ACC112 (cell line): ENCODE results near the gene CRYL1.
A peak's percentile ranks its signal among the peaks of the same experiment; 100 is the strongest.

Experiments
- H2AFZ ChIP-seq: fragments of 200-600 bp; sonication (generic); one replicate; pipeline ENCODE4 v1.6.0; 2017; ENCODE audit warnings: antibody characterized with exemption, low read length; ENCODE audit not compliant: unreplicated experiment
- H3K27ac ChIP-seq: fragments of 200-600 bp; sonication (generic); 2 replicates; pipeline ENCODE4 v1.5.1; 2014; ENCODE audit warnings: low read depth, mild to moderate bottlenecking, antibody characterized with exemption, low read length, moderate library complexity
- H3K27me3 ChIP-seq: fragments of 200-600 bp; sonication (generic); 2 replicates; pipeline ENCODE4 v1.6.1; 2014; ENCODE audit warnings: mild to moderate bottlenecking, antibody characterized with exemption, low read length, moderate library complexity, mixed read lengths; ENCODE audit not compliant: insufficient read depth
- H3K36me3 ChIP-seq: fragments of 200-600 bp; sonication (generic); 2 replicates; pipeline ENCODE4 v1.6.1; 2016; ENCODE audit warnings: mild to moderate bottlenecking, antibody characterized with exemption, low read length, moderate library complexity, mixed read lengths; ENCODE audit not compliant: insufficient read depth
- H3K4me1 ChIP-seq: fragments of 200-600 bp; sonication (generic); one replicate; pipeline ENCODE4 v1.6.1; 2016; ENCODE audit warnings: low read length, mixed read lengths; ENCODE audit not compliant: insufficient read depth, unreplicated experiment, control insufficient read depth
- H3K4me3 ChIP-seq: fragments of 200-600 bp; sonication (generic); 2 replicates; pipeline ENCODE4 v1.5.1; 2014; ENCODE audit warnings: mild to moderate bottlenecking, low read depth, low read length
- H3K79me2 ChIP-seq: fragments of 200-600 bp; sonication (generic); one replicate; pipeline ENCODE4 v1.6.0; 2016; ENCODE audit warnings: low read length; ENCODE audit not compliant: control insufficient read depth, unreplicated experiment, insufficient read depth

The CRYL1 gene

DNA sequence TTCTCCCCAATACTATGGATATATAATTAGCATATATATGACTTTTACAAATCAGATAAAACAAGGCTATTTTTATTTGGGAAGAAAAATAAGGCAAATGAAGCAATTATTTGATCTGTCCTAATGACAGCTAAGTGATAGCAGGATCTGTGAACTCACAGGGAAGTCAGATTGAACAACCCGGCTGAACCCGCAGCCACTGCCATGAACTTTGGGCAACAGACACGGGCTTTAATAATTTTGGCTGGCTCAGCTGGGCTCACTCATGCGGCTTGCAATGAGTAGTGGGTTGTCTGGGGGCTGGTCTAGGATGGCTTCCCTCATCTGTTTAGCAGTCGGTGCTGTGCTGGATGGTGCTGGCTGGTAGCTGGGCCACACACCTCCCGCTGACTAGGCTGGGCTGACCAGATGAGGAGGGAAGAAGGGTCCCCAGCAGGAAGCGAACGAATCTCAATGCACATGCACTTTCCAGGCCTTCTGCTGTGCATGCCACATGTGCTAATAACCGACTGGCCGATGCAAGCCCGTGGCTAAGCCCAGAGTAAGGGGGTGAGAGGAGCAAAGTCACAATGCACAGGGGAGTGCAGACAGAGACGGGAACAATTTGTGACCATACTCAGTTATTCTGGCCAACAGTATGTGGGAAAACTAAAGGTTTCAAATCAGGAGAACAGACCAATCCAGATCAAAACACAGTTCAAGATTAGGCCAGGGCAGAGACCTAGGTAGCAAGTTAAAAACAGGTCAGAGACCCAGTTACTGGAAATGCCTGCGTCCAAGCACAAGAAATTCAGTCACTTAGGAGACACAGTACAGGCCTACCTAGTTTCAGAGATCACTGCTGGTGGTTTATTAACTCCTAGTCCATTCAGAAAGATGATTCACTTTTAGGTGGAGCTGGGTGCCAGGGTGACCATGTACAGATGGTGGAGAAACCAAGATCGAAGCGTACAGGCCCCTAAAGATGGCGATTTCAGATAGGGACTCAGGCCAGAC lies 22.3 kb downstream of the CRYL1 start:
- no peak overlapping the region for H2AFZ ChIP-seq
- H3K27me3 ChIP-seq: no peaks in the 10 kb centered on the region
- H3K36me3 ChIP-seq: peaks cover 8% of the 10 kb centered on the region; the same call in 1 of the 2 replicates
- H3K4me1 ChIP-seq: no peaks in the 10 kb centered on the region
- no peaks in the 10 kb centered on the region for H3K79me2 ChIP-seq
- H3K4me3 ChIP-seq: no peak overlapping the region
- no peak overlapping the region for H3K27ac ChIP-seq

DNA sequence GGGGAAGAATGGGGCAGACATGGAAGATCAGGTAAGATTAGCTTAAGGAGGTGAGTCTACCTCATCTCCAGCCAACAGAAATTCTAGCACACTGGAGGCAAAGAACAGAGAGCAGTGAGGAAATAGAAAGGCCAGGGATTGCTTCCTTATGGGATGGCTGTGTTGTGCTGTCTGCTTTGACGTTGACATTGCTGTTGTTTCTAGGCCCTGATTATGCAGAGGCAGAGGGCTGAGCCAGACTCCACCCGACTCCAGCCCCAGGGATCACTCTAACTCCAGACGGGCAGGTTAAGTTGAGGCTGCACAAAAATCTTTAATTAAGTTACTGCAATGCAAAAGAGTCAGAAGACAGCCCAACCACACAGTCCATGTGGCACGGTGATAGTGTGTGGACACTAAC lies 24.1 kb downstream of the CRYL1 start:
- Histone ChIP-seq H3K79me2 (no peaks in the 10 kb centered on the region), H2AFZ (no peak overlapping the region), H3K27ac (no peak overlapping the region), H3K4me3 (no peak overlapping the region), H3K27me3 (no peaks in the 10 kb centered on the region), H3K4me1 (no peaks in the 10 kb centered on the region), H3K36me3 (peaks cover 8% of the 10 kb centered on the region; the same call in 1 of the 2 replicates)

DNA sequence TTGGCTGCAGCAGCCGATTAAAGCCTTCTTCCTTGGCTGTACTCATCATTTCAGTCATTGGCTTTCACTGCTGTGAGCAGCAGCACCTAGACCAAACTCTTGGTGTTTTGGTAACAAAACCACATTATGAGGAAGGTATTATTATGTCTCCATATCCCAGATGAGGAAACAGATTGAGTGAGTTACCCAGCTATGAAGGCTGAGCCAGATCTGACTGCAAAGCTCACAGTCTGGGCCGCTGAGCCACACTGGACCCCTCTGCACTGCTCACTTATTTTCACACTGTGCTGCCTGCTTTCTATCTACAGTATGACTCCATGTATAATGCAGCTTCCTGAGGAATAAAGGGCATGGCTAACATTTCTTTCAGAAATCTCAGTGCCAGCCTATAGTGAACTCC lies 24.5 kb downstream of the CRYL1 start:
- Histone ChIP-seq H3K79me2 (no peaks in the 10 kb centered on the region), H3K4me3 (no peak overlapping the region), H3K36me3 (peaks cover 8% of the 10 kb centered on the region; the same call in 1 of the 2 replicates), H3K27ac (no peak overlapping the region), H3K4me1 (no peaks in the 10 kb centered on the region), H2AFZ (no peak overlapping the region), H3K27me3 (no peaks in the 10 kb centered on the region)

DNA sequence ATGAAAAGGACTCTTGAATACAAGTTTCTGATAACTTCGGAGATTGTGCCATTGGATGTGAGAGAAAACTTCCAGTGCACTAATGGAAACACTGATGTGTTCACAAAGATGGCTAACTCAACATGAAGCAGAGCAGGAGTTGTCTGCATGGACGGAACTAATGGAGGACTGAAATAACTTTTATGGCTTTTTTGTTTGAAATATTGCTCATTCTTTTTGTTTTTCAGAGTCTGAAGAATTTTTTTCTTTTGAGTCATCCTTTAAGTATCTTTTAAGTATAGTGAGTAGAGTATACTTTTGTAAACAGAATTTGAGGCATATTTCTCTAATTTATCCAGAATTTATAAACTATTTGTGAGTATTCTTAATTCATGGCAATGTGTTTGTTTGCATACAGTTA lies 25.7 kb downstream of the CRYL1 start:
- no peak overlapping the region for H2AFZ ChIP-seq
- H3K79me2 ChIP-seq: no peaks in the 10 kb centered on the region
- H3K4me3 ChIP-seq: no peak overlapping the region
- H3K4me1 ChIP-seq: peaks cover 5% of the 10 kb centered on the region
- no peaks in the 10 kb centered on the region for H3K27me3 ChIP-seq
- no peak overlapping the region for H3K27ac ChIP-seq
- 0 out of 2 replicates have a peak, but pooled peaks cover 8% of the 10 kb centered on the region for H3K36me3 ChIP-seq

DNA sequence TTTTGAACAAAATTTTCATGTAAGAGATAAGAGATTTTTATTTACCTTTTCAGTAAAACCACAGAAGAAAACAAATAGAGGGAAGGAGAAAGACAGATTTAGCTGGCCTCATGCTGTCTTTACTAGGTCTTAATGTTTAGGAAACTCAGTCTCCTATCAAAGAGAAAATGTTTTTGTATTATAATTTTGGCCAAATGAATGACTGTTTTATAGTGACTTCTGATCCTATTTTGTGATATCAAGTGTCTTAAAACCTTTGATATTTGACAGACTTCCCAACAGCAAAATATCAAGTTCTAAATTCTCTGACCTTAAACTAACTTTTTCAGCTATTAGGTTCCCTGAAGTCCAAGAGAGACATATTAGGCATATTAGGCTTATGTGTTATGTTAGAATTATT lies 27.0 kb downstream of the CRYL1 start:
- Histone ChIP-seq H3K27ac (no peak overlapping the region), H3K4me3 (no peak overlapping the region), H3K79me2 (no peaks in the 10 kb centered on the region), H2AFZ (no peak overlapping the region), H3K4me1 (peaks cover 5% of the 10 kb centered on the region), H3K27me3 (no peaks in the 10 kb centered on the region), H3K36me3 (0 out of 2 replicates have a peak, but pooled peaks cover 8% of the 10 kb centered on the region)

DNA sequence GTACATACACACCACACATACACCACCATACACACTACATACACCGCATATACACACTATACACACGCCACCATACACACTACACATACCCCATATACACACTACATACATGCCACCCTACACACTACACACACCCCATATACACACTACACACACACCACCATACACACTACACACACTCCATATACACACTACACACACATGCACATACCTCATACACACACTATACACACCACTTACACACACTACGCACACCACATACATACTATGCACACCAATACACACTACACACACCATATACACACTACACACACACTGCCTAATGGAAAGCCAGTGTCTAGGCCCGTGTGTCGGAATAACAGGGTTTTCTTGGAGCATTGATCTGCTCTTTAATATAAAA lies 27.5 kb downstream of the CRYL1 start:
- Histone ChIP-seq H3K36me3 (0 out of 2 replicates have a peak, but pooled peaks cover 8% of the 10 kb centered on the region), H3K4me3 (no peak overlapping the region), H2AFZ (no peak overlapping the region), H3K27me3 (no peaks in the 10 kb centered on the region), H3K4me1 (peaks cover 5% of the 10 kb centered on the region), H3K79me2 (no peaks in the 10 kb centered on the region), H3K27ac (no peak overlapping the region)

DNA sequence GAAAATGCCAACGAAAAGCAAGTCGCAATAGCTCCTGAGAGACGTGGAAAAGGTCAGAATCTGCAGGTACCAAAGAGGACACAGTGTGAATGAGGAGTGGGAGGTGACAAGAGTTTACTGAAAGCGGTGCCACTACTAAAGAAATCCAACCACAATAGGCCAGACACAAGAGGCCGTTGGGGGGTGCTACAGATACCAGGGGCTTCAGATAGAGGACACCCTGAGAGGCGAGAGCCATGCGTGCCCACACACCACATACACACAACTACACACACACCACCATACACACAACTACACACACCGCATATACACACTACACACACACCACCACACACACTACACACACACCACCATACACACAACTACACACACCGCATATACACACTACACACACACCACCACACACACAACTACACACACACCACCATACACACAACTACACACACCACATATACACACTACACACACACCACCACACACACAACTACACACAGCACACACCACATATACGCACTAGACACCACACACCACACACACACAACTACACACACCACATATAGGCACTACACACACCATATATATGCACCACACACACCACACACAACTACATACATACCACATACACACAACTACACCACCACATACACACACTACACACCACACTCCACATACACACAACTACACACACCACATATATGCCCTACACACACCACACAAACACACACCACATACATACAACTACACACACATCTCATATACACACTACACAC lies 28.5 kb downstream of the CRYL1 start:
- Histone ChIP-seq H3K27ac (no peak overlapping the region), H3K4me3 (no peak overlapping the region), H3K4me1 (peaks cover 8% of the 10 kb centered on the region), H3K79me2 (no peaks in the 10 kb centered on the region), H3K27me3 (no peaks in the 10 kb centered on the region), H2AFZ (no peak overlapping the region), H3K36me3 (0 out of 2 replicates have a peak, but pooled peaks cover 8% of the 10 kb centered on the region)

DNA sequence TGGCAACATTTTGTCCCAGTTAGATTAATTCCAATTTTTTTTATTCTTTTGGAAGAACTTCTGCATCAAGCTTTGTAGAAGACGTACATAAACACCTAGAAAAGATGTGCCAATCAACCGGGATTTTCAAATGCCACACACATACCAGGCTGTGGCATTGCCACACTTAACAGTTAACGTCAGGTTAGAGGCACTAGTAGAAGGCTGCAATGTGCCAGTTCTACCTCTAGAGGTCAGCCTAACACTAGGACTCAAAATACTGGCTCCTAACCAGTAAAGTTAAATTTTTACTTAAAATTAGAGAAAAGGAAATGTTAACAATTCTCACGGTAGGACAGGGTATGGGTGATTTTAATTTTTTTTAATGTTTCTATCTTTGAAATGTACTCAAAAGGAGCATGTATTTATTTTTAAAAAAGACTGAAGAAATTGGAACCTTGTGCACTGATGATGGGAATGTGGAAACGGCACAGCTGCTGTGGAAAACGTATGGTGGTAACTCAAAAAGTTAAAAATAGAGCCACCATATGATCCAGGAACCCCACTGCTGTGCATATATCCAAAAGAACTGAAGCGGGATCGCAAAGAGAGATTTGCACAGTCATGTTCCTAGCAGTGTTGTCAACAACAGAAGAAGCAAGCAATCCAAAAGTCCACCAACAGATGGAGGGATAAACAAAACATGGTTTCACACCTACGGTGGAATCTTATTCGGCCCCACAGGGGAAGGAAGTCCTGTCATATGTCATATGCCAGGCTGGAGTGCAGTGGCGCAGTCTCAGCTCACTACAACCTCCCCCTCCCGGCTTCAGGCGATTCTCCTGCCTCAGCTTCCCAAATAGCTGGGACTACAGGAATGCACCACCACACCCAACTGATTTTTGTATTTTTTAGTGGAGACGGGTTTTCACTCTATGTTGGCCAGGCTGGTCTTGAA lies 30.3 kb downstream of the CRYL1 start:
- H3K79me2 ChIP-seq: no peaks in the 10 kb centered on the region
- no peaks in the 10 kb centered on the region for H3K36me3 ChIP-seq
- 0 out of 2 replicates have a peak overlapping the region, but pooled peaks have one; percentile 26 for H3K27ac ChIP-seq
- peak overlapping the region; percentile 21 for H2AFZ ChIP-seq
- H3K4me1 ChIP-seq: peaks cover 8% of the 10 kb centered on the region
- peak overlapping the region; percentile 34 for H3K4me3 ChIP-seq
- no peaks in the 10 kb centered on the region for H3K27me3 ChIP-seq

DNA sequence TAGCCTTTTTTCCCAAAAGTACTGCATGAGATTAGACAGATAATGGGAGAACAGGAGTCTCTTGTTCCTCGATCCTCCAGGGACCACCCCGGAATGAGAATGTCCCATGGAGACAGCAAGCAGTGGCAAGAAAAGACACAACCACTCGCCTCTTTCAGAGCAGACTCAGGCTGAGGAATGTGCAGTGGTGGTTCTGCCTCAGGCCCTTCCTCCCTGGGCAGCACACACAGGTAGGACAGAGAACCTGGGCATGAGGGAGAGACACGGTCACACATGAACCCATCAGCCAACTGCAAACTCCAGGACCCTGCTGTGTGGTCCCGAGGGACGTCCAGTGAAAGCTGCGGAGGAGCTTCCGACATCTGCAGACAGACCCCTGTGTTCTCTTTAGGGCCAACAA lies 31.0 kb downstream of the CRYL1 start:
- Histone ChIP-seq H2AFZ (no peak overlapping the region), H3K27ac (no peak overlapping the region), H3K79me2 (no peaks in the 10 kb centered on the region), H3K36me3 (no peaks in the 10 kb centered on the region), H3K4me1 (peaks cover 8% of the 10 kb centered on the region), H3K4me3 (no peak overlapping the region), H3K27me3 (no peaks in the 10 kb centered on the region)

DNA sequence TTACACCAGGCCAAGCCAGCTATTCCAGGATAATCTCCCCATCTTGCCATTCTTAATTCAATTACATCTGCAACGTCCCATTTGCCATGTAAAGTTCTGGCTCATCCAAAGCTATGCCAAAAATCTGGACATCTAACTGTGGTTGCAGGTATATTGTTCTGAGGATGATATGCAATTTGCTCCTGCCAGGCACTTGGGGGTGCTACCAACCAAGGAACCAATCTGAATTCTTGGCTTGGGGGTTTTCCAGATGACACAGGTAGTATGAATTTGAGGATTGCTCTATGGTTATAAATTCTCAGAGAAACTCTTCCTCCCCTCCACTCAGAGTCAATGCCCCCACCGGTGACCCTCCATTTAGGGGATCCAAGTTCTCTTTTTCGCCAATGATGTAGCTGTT lies 33.0 kb downstream of the CRYL1 start:
- Histone ChIP-seq H3K4me3 (no peak overlapping the region), H3K36me3 (no peaks in the 10 kb centered on the region), H3K27me3 (no peaks in the 10 kb centered on the region), H3K4me1 (peaks cover 8% of the 10 kb centered on the region), H3K27ac (no peak overlapping the region), H2AFZ (no peak overlapping the region), H3K79me2 (no peaks in the 10 kb centered on the region)
